Cardiac fibroblast (primary cell): ENCODE measurements around the gene HNRNPL.

Source experiments
- DNase-seq, 2 donors: peaks; one replicate each; pipeline versions ENCODE4 v3.0.0 to v3.0.0-alpha.2; 2010; ENCODE audit warnings: low read depth in 2 of 2
- H3K4me3 ChIP-seq, 2 donors: replicated peaks in 1 of 2; 1 replicate in 1 of 2; 2 replicates in 1 of 2; pipeline ENCODE4 v1.5.1; 2011; ENCODE audit warnings: low read depth in 2 of 2, low read length in 2 of 2, mild to moderate bottlenecking in 2 of 2, moderate library complexity in 1 of 2
- TF ChIP-seq, protein P1 (sequence below): IDR thresholded peaks from one replicate; pipeline ENCODE4 v1.5.1; 2011; ENCODE audit warnings: low read depth, mild to moderate bottlenecking, low read length, inconsistent platforms

HNRNPL gene

DNA sequence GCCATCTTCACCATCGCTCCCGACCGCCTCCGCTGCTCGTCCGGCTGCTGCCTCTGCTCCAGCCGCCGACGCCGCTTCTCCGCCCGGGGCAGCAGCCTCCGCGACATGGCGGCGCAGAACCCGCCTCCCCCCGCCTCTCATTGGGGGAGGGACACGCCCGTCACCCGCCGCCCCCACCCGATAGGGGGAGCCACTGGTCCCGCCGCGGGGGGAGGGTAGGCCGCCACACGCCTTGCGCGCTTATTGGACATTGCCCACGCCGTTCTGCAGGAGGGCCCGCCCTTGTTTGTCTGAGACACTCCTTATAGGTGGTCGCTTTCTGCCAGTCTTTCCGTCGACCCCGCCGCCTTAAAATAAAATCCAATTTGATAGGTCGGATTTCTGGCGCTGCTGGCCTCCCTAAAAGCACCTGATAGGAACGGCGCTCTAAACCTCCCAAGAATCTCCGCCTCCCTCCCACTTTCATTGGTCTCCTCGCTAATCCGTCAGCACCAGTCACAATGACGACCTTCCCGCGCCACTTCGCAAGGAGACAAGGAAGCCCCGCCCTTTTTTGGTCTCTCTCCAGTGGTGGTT, at the start of gene HNRNPL:
Gene HNRNPL, minus strand, starts transcription at position 127 of the 576 bp plus-strand sequence. Its CDS starts 20 bp downstream, at position 107.
- TF ChIP-seq, protein P1, sequence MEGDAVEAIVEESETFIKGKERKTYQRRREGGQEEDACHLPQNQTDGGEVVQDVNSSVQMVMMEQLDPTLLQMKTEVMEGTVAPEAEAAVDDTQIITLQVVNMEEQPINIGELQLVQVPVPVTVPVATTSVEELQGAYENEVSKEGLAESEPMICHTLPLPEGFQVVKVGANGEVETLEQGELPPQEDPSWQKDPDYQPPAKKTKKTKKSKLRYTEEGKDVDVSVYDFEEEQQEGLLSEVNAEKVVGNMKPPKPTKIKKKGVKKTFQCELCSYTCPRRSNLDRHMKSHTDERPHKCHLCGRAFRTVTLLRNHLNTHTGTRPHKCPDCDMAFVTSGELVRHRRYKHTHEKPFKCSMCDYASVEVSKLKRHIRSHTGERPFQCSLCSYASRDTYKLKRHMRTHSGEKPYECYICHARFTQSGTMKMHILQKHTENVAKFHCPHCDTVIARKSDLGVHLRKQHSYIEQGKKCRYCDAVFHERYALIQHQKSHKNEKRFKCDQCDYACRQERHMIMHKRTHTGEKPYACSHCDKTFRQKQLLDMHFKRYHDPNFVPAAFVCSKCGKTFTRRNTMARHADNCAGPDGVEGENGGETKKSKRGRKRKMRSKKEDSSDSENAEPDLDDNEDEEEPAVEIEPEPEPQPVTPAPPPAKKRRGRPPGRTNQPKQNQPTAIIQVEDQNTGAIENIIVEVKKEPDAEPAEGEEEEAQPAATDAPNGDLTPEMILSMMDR: peak; percentile 24
- peak in 1 of 2 donors; percentile 100 for DNase-seq
- H3K4me3 ChIP-seq: peak within 1 kb of the TSS; percentile 64 to 78

DNA sequence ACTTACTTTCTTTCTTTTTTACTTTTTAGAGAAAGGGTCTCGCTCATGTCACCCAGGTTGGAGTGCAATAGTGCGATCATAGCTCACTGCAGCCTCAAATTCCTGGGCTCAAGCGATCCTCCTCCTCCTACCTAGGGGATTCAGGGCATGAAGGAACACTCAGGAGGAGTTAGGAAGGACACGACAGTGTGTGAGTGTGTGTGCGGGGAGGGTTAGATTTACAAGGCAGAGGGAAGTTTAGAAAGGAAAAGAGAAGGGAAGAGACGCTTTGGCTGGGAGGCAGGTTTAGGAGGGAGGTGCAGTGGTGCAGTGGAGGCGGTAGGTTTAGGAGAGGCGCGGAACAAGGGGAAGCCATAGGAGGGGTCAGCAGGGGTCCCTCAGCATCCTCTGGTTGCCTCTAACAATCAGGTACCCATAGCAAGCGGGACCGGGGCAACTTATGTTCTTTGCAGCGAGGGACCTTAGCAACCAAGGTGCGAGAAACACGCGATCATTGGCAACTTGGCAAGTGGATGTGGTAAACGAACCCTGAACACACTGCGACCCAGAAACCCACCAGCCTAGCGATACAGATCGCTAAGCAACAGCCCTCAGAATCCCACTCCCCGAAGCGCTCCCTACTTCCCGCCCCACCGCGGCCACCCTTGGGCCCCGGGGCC, 49.1 kb upstream of the HNRNPL start:
- H3K4me3 ChIP-seq: peak overlapping the region; percentile 78 to 88
- peak; percentile 13 to 20 for DNase-seq
- TF ChIP-seq, protein P1: no peak

DNA sequence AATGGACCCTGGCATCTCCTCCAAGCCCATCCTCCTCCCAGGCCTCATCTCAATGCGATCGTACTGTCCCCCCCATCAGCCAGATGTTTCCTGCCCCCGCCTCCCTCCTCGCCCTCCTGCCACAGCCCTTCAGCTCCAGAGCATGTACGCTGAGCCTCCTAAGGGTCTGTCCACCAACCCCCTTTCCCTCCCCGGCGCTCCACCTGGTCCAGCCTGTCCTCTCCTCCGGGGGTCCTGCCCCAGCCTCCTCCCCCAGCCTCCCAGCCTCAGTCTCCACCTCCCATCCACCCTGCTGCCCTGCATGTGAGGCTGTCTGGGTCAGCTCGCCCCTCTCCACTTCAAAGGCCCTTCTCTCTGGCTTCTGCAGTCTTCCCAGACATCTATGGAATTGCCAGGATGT, 45.2 kb upstream of the HNRNPL start:
- TF ChIP-seq, protein P1: no peak
- H3K4me3 ChIP-seq: no peak overlapping the region
- no peak for DNase-seq

DNA sequence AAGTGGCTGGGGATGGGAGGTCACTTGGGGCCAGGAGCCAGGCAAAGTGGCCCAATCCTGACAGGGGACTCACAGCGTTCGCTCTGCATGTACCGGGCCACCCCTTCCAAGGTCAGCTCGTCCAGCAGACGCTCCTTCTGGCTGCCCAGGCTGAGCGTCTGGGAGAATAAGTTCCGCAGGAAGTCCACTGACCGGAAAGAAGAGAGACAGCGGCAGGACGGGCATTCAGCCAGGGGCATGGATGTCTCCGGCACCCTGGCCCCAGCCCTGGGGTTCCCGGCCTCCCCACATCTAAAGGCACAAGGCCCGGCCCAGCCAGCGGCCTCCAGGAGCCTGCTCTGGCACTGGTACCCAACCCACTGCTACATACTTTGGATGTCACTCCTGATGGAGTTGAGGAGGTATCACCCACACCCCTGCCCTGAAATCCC, 43.6 kb upstream of the HNRNPL start:
- TF ChIP-seq, protein P1: no peak
- no peak overlapping the region for H3K4me3 ChIP-seq

DNA sequence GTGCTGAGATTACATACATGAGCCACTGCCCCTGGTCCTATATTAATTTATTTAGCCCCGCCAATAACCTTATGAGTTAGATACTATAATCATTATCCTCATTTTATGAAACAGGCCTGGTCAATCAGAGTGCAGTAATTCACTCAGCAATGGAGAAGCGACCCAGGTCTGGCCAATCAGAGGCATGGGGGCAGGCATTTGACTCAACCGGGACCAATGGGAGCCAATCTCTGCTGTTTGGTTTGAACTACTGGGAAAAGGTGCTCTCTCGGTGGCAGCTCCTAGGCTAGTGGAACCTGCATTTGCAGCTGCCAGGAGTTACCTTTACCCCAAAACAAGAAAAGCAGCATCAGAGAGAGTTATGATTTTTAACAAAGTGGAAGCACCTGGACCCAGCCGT, 43.1 kb upstream of the HNRNPL start:
- H3K4me3 ChIP-seq: no peak overlapping the region
- DNase-seq: no peak
- TF ChIP-seq, protein P1: no peak

More for the DNA sequence above, 43.6 kb upstream of the HNRNPL start:
- DNase-seq: peak in 1 of 2 donors; percentile 11

DNA sequence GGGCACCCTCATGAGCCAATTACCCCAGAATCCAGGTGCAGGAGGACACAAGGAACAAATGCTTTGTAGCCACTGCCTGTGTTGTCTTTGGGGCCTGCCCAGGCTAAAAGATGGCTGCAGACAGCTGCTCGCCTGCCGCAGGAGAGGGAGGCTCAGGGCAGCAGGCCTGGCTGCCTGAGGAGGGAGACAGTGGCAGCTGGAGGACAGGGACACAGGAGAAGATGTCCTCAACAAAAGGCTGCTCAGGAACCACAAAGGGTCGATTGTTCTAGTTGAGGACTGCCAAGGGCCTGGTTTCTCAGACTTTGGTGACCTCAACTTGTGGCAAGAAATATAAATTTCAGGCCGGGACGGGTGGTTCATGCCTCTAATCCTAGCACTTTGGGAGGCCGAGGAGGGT, 42.0 kb upstream of the HNRNPL start:
- no peak overlapping the region for H3K4me3 ChIP-seq
- DNase-seq: no peak
- TF ChIP-seq, protein P1: no peak

DNA sequence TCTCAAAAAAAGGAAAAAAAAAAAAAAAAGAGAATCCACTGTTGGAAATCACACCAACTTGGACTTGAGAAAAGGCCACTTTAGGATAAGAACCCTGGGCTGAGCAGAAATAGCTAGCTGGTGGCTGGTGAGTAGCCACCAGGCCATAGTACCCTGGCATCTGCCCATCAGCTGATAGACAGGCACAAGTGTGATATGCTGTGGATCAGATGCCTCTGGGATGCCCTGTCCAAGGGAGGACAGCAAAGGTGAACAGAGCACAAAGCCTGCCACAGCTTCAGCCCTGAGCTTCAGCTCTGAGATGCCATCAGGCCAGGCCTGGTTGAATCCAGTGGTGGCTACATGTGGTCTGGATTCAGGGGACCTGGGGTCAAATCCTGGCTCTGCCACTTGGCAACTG, 40.9 kb upstream of the HNRNPL start:
- no peak overlapping the region for H3K4me3 ChIP-seq

More for the DNA sequence above, 40.9 kb upstream of the HNRNPL start:
- TF ChIP-seq, protein P1: no peak
- DNase-seq: no peak
